Measurements from ENCODE around the gene C10orf88.

C10orf88 gene, protein sequence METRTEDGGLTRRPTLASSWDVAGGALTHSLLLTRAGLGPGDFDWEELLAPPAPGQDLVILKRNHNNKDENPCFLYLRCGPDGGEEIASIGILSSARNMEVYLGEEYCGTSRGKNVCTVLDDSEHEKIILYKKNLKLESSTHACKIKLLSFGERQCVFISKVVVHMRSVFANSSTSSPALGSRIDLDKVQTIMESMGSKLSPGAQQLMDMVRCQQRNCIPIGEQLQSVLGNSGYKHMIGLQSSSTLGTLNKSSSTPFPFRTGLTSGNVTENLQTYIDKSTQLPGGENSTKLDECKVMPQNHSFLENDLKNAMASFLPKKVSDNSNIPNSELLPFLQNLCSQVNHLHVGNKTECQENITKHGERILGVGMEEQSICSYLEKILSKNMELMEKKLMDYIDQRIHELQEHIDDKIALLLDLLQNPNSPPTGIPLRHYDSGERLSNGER
- 16.3 to 17.0 reads per million in 2 donors for total RNA-seq

DNA sequence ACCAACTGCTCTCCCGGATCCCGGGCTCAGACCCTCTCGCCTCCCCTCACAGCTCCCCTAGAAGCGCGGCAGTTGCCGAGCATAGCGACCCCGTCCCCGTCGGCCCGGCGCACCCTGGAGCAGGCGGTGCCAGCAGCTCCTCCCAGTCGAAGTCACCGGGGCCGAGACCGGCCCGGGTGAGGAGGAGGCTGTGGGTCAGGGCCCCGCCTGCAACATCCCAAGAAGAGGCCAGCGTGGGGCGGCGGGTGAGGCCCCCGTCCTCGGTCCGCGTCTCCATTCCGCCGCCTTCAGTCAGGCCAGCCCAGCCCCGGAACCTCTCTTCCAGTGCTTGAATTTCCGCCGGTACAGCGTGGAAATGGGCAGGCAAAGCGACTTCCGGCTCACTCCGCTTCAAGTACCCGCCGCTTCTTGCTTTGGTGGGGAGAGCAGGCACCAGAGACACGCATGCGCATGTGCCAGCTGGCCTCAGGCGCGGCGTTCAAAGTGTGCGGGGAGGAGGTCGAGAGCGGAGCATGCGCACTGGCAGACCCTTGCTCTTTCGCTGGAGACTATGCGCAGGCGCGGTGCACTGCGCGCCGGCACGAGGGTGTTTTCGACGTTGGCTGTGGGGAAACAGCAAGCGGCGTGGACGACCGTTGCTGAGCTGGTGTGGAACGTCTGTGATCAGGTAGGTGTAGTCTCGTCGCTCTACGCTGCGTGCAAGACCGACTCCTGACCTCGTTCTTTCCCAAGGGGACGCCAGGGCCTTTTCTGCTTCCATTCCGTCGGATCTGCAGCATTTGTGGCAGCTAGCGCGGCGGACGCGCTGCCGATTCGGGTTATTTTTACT lies at the start of gene C10orf88:
TSS of gene C10orf88 (minus strand) at position 326 of the 829 bp plus-strand sequence. CDS start at position 277, 49 bp downstream.
- peak; percentile 90 for DNase-seq

DNA sequence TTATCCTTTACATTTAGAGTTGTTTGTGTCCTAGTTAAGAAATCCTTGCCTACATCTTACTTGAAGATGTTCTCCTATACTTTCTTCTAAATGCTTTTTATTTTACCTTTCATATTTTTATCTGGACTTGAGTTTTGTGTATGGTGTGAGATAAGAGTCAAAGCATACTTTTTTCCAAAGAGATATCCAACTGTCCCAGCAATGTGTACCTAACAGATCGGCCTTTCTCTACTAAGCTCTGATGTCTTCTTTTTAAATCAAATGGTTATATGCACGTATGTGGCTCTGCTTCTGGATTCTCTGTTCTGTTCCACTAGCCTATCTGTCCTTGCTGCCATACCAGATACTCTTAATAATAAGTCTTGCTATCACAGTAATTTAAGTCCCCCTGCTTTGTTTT lies 47.3 kb upstream of the C10orf88 start:
- DNase-seq, result no peak

DNA sequence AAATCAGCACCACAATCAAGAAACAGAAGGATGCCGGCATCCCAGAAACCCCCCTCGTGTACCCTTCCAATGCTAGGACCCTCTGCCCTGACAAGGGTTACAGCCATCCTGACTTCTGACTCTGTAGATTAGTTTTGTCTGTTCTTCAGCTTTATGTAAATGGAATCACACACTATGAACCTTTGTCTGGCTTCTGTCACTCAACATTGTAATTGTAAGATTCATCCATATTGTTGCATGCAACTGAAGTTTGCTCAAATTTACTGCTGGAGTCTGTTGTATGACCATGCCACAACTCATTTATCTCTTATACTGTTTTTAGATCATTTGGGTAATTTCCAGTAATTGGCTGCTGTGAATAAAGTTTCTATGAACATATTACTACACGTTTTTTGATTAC lies 46.1 kb upstream of the C10orf88 start:
- DNase-seq, result no peak

DNA sequence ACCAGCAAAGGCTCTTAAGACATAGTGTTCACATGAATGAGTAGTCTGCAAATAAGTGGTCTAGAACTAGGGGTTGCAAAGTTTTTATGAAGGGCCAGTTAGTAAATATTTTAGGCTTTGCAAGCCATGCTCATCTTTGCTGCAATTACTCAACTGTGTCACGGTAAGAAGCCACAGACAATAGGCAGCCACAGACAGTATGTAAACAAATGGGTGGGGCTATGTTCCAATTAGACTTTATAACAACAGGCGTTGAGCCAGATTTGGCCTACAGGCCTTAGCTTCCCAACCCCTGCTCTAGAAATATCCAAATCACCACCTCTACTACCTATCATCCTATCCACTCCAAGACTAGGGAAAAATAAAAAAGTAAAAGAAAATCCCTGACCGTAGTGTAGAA lies 45.3 kb upstream of the C10orf88 start:
- DNase-seq, result no peak

DNA sequence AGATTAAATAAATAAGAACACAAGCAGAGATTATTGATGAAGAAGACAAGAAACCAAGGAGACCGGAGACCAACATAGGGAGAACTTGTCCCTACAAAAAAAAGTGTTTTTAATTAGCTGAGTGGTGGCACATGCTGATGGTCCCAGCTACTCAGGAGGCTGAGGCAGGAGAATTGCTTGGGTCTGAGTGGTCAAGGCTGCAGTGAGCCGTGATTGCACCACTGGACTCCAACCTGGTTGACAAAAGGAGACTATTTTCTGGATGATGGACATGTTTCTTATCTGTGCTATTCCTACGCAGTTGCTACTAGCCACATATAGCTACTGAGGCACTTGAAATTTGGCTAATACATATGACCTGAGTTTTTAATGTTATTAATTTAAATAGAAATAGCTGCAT lies 44.9 kb upstream of the C10orf88 start:
- no peak for DNase-seq

DNA sequence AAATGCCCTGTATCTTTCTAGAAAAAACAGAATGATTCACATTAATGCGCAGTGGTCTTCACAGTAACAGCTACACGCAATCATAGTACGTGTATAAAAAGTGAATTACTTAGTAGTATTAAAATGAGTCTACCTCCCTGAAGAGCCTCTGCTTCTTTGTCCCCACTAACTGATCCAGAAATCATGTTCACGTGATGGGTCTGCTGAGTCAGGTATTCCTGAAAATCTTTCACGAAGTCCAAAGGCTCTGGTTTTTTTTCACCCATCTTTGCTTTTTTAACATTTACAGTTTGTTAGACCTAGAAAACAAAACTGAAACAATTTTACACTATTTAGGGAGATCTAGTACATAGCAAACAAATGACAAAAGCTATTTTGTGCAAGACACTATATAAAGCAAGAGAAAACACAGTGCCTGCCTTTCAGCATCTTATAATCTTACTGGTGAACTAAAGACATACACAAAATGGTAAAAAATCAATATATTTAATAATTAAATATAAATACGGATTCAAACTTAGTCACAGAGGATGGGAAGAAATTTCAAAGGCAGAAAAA lies 44.4 kb upstream of the C10orf88 start:
- no peak for DNase-seq

DNA sequence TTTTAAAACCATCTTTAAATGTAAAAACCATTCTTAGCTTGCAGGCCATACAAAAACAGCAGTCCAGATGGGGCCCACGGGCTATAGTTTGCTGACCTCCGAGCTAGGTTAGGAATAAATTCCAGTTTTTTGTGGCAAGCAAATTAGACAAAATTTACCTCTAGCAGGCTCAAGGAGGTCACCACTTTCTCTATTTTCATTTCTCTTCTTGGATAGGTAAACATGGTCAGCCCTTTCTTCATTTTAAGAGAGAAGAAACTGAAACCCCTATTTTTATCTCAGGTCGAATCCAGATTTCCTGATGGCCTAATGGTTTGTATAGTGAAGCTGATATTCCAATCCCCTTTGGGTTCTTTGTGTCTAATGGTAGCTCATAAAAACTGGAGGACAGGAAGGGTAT lies 43.8 kb upstream of the C10orf88 start:
- no peak for DNase-seq

DNA sequence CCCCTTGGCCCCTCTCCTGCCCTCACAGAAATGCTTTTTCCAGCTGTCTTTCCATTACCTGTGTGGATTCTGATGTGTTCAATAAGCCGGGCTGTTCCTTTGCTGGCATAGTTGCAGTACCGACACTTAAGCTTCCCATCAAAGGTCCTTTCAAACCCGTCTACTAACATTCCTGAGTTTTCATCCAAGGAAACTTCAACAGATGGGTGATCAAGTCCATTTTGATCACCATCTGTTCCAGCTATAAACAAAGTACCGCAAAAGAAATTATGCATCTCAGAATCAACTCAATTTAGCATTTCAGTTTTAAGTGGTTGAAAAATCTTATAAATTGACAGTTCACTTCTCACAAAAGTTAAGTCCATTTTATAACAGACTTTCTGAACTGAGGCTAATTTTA lies 41.9 kb upstream of the C10orf88 start:
- DNase-seq, result no peak

DNA sequence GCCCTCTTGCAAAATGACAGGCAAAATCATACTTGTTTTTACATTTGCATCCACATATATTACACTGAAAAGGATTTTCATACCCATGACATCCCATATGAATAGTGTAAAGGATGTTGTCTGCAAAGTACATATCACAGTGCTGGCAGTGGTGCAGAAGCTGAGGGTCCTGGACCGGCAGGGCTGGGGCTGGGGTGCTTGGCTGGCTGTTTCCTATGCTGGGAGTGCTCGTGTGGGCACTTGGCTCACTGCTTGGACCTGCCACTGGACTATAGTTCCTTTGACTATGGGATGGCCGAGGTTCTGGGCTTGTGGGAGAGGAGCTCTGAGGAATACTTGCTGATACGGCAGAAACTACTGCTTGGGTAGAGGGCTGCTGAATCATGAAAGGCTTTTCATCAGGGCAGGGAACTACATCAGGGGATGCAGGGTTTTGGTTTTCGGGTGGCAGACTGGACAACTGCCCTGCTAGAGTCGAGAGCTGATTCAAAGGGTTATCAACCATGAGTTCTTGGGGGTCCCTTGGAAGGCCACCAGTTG lies 39.8 kb upstream of the C10orf88 start:
- no peak for DNase-seq

DNA sequence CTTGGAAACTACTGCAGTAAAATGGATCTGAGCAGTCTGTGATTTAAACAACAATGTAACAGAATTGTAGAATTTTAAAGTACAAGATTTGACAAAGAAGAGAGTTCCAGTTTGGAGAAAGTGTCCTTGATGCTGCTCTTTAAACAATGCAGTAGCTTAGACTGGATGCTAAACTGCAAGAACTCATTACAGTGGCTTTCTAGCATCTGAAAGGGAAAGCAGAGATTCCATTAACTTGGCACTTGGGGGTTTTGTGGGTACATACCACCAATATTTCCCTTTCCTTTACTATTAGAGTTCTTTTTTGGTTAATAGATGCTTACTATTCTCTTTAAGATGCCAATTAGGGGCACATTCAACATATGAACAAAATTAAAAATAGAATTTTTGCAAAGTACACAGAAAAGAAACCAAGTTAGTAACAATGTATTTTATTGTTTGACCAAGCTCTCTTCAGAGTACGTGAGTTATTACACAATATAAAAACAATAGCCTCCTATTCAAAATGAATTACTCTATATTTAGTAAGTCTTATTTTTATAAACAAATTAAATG lies 38.1 kb upstream of the C10orf88 start:
- no peak for DNase-seq

DNA sequence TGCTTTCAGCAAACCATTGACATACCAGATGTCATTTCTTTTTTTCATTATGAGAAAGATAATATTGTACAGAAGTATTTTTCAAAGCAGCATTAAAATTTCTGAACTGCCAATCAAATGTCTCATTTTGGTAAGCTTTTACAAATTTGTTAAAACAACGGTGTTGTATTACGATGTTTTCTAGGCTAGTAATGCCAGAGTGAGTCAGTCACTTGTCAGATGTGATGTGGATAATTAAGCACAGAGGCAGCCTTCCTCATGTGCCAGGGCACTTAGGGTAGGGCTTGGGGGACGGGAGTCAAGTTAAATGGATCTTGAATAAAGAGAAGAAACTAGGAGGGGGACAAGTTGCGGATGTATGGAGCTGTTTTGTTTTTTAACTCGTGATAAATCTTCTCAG lies 36.3 kb upstream of the C10orf88 start:
- no peak for DNase-seq

DNA sequence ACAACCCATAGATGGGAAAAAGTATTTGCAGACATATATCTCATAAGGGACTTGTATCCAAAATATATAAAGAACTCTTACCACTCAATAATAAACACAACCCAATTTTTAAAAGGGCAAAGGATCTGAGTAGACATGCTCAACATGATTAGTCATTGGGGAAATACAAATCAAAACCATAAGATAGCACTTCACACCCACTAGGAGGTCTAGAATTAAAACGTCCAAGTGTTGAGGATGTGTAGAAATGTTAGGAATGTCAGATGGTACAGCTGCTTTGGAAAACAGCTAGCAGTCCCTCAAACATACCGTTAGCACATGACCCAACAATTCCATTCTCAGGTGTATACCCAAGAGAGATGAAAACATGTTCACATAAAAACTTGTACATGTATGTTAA lies 34.5 kb upstream of the C10orf88 start:
- DNase-seq, result no peak

DNA sequence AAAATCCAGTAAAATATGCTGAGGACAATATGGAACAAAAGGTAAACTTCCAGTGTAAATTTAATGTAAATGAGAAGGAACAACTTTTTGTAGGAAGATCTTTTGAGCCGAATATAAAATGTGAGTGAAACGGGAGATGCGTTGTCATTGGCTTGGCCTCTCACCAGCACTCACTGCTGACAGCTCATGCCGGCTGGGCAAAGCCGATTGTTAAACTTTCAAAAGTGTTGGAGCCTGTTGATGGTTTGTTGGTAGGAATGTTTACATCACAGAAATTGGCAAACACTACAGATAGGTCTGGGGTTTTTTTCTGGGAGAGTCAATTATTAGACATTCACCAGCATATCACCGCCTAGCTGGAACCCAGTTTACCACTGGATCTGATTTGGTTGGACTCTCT lies 32.3 kb upstream of the C10orf88 start:
- DNase-seq, result no peak

DNA sequence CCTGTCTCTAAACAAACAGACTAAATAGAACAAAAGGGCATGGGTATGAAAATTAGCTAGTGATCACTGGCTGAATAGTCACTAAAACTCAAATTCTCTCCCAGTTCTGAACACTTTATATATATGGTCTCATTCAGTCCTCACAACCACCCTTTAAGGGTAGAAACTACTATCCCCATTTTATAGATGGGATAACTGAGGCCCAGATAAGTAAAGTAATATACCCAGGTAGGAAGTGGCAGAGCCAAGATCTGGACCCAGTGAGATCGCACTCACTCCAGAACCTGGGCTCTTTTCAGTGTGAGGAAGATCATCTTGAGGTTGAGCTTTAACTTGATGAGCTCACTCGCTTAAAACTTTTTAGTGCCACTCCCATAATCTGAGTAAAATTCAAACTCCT lies 30.7 kb upstream of the C10orf88 start:
- DNase-seq, result no peak

DNA sequence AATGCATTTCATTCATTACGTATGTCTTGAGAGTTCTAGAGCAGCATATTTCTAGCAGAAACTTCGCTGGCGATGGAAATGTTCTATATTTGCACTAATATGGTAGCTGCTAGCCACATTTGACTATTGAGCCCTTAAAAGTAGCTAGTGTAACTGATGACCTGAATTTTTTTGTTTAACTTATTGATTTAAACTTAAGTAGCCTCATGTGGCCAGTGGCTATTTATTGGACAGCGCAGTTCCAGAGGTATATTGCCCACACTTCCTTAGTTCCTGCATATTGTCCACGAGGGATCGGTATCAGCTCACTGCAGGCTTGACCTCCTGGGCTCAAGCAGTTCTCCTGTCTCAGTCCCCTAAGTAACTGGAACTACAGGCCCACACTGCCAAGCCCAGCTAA lies 29.9 kb upstream of the C10orf88 start:
- DNase-seq, result no peak

DNA sequence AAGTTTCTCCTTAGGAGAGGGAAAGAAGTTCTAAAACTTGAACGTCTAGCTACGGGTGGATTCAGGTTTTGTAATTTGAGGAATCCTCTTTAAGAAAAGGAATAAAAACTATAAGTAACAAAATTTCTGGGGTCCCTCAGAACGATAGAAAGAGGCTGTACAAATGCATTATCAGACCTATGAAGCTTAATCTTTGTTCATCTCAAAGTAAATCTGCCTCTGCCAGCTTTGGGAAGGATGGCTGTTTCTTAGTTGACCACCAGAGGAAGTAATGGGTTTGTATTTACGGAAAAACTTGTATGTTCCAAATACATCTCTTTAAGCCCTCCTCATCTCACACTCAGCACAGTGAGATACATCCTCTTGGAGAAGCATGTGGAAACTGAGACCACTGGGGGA lies 27.0 kb upstream of the C10orf88 start:
- DNase-seq, result no peak

DNA sequence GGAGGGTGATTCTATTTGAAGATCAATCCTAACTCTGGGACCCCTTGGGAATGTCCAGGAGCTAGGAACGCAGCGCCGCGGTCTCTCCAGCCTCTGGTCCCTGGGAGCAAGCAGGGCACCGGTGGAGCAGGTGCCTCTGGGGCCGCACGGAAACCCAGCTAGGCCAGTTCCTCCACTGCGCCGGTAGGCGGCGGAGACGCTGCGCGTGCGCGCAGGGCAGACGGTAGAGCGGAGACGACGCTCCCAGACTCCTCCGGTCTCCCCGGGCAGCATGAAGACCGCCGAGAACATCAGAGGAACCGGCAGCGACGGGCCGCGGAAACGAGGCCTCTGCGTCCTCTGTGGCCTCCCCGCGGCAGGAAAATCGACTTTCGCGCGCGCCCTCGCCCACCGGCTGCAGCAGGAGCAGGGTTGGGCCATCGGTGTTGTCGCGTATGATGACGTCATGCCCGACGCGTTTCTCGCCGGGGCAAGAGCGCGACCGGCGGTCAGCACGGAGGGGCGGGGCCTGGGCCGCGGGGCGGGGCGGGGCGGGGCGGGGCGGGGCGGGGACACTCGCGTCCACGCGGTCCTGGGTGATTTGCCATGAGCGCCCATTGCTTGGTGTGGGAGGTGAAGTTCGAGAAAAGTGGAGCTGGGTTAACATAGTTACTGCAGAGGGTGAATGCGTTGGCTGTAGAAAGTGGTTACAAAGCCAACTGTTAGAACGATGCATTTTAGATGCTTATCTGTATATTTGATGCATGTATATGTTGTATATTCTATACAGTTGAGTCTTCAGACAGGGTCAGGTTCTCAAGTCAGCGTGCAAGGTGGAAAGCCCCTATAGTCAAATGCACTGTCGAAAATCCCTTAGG lies 26.4 kb upstream of the C10orf88 start, which contains the start of gene PSTK:
TSS of gene PSTK (plus strand) at position 193 of the 857 bp plus-strand sequence. CDS start at position 272, 79 bp downstream.
- peak; percentile 80 for DNase-seq

DNA sequence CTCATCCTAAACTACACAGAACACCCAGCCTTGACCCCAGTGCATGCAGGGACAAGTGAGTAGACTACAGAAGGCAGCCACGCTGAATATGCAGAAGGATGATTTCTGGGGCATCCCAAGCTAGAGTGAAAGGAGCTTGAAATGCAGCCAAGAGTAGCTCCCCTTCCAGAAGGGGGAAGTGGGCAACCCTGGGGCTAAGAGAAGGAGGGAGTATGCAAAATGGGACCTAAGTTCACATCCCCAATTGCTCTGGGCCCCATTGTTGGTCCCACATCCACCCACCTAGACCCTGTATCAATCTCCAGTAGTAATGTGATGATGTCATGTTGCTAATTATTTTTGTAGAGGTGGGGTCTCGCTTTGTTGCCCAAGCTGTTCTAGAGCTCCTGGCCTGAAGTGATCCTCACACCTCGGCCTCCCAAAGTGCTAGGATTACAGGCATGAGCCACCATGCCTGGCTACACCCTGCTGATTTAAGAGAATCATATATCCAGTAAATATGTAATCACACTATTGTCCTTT lies 20.6 kb upstream of the C10orf88 start:
- no peak for DNase-seq

DNA sequence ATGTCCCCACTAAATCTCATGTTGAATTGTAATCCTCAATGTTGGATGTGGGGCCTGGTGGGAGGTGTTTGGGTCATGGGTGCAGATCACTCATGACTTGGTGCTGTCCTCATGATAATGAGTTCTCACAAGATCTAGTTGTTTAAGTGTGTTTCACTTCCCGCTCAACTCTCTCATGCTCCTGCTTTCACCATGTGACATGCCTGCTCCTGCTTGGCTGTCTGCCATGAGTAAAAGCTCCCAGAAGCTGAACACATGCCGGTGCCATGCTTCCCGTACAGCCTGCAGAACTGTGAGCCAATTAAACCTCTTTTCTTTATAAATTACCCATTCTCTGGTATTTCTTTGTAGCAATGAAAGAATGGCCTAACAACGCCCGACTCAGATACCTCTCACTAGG lies 20.0 kb upstream of the C10orf88 start:
- DNase-seq, result no peak

DNA sequence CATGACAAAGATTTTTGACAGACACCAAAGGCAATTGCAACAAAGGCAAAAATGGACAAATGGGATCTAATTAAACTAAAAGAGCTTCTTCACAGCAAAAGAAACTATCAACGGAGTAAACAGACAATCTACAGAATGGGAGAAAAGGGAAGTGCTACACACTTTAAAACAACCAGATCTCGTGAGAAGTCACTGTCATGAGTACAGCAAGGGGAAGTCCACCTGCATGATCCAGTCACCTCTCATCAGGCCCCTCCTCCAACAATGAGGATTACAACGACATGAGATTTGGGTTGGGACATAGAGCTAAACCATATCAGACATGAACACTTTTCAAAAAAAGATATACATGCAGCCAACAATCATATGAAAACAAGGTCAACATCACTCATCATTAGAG lies 14.7 kb upstream of the C10orf88 start:
- no peak for DNase-seq

DNA sequence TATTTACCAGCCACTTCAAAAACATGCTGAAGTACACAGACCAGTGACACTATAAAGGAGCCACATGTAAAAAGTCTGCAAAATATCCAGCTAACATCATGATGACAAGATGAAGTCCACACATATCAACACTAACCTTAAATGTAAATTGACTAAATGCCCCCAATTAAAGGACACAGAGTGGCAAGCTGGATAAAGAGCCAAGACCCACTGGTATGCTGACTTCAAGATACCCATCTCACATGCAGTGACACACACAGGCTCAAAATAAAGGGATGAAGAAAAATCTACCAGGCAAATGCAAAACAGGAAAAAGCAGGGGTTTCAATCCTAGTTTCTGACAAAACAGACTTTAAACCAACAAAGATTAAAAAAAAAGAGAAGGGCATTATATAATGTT lies 12.9 kb upstream of the C10orf88 start:
- no peak for DNase-seq

DNA sequence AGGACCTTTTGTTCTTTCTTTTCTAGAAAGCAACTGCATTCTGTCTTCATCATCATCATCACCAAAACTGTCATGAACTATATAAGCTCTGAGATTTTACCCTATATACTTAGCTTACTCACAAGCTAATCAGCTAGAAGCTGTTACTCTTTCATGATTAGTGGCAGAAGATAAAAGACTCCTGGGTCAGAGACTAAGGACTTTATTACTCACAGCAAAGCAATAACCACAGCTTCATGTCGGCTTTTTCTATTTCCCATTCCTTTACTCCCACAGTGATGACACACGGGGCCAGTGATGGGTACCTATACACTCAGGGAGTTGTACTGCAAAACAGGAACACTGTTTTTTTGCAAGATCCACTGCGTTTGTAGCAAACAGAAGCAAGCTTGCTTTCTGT lies 8.4 kb upstream of the C10orf88 start:
- DNase-seq, result no peak
